Testis (tissue), 3 donors: Measurements from ENCODE around the gene TMEM179B. TPM values are rescaled to one million over a fixed set of nuclear protein-coding genes. Genes with fewer than 3 reads are reported as not detected.

Source experiments
- DNase-seq: peaks from one replicate; pipeline ENCODE4 v3.0.0-alpha.2; 2019
- H3K27ac ChIP-seq, 2 donors: fragments of 200-600 bp; sonication (generic); one replicate each; pipeline ENCODE4 v1.5.1; 2019
- H3K27me3 ChIP-seq: fragments of 200-600 bp; sonication (generic); one replicate; pipeline ENCODE4 v1.5.1; 2019
- H3K36me3 ChIP-seq: fragments of 200-600 bp; sonication (generic); one replicate; pipeline ENCODE4 v1.5.1; 2017; ENCODE audit warnings: low read depth; ENCODE audit errors: missing control alignments
- H3K4me1 ChIP-seq: fragments of 200-600 bp; sonication (generic); one replicate; pipeline ENCODE4 v1.5.1; 2019
- H3K4me3 ChIP-seq, 2 donors: fragments of 200-600 bp; sonication (generic); one replicate each; pipeline ENCODE4 v1.5.1; 2017 to 2019
- H3K9me3 ChIP-seq: fragments of 200-600 bp; sonication (generic); one replicate; pipeline ENCODE4 v1.5.1; 2017
- POLR2A ChIP-seq: fragments of 450-650 bp; IDR thresholded peaks from one replicate; pipeline ENCODE4 v1.6.1; 2017; ENCODE audit warnings: antibody characterized with exemption, mild to moderate bottlenecking, moderate library complexity
- WGBS, 2 donors: methylation state at CpG; one replicate each; pipeline ENCODE4 v1.1.5; 2018; 5-methylcytosine and 5-hydroxymethylcytosine counted together
- intact Hi-C: fragments of 100-400 bp; cut with DNase I; formaldehyde crosslinking; loops from one replicate; pipeline ENCODE4 v1.15.1; 2023; ENCODE audit warnings: low total_unique reads
- polyA plus RNA-seq: library from polyadenylated mRNA; stranded (reverse); fragments of 350-450 nt; fragmentation: Illumina TruSeq; extraction: RNeasy Lipid Tissue Mini Kit (QIAGEN cat#74804); gene quantifications from one replicate; pipeline ENCODE4 v1.2.3, GENCODE V29; 2014; ENCODE audit warnings: low read depth, low replicate concordance; ENCODE audit not compliant: insufficient read depth
- total RNA-seq, 2 donors: library from RNA; depleted of rRNA; stranded (reverse); fragments of >200 nt; gene quantifications; one replicate each; pipeline ENCODE4 v1.2.3, GENCODE V29; 2016
- TF ChIP-seq, protein P1 (sequence below), 3 experiments: fragments of 450-650 bp in 2 of 3; fragments of 200-600 bp in 1 of 3; sonication (generic) in 1 of 3; IDR thresholded peaks; one replicate each; pipeline ENCODE4 v1.5.1; 2016 to 2019; ENCODE audit warnings: antibody characterized with exemption in 3 of 3, mild to moderate bottlenecking in 2 of 3, moderate library complexity in 1 of 3

The TMEM179B gene
- total and polyA plus RNA-seq, 3 donors from 2014 or later = 87.0 to 124 (median 119) TPM

DNA sequence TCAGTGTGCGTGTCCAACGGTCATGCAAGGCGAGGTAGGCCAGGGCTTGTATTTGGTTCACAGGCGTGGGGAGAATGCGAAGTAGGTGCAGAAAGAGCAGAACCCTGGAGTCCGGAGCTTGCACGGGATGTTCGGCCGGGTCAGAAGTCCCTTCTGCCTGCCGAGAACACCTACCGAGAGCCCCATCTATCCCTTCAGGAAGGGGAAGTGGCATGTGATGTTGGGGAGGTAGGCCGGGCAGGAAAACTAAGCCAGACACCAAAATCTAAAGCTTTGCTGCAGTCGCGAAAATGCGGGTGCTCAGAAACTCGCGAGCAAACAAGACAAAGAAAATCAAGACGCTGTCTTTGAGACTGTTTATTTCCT is 16.4 kb upstream of the TMEM179B start:
- H3K9me3 ChIP-seq = no peaks in the 10 kb centered on the region
- TF ChIP-seq, protein P1, sequence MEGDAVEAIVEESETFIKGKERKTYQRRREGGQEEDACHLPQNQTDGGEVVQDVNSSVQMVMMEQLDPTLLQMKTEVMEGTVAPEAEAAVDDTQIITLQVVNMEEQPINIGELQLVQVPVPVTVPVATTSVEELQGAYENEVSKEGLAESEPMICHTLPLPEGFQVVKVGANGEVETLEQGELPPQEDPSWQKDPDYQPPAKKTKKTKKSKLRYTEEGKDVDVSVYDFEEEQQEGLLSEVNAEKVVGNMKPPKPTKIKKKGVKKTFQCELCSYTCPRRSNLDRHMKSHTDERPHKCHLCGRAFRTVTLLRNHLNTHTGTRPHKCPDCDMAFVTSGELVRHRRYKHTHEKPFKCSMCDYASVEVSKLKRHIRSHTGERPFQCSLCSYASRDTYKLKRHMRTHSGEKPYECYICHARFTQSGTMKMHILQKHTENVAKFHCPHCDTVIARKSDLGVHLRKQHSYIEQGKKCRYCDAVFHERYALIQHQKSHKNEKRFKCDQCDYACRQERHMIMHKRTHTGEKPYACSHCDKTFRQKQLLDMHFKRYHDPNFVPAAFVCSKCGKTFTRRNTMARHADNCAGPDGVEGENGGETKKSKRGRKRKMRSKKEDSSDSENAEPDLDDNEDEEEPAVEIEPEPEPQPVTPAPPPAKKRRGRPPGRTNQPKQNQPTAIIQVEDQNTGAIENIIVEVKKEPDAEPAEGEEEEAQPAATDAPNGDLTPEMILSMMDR (IDR thresholded peaks at IDR 0.05) = no peak
- TF ChIP-seq POLR2A = no peak
- peaks cover 19% of the 10 kb centered on the region for H3K4me1 ChIP-seq
- no peaks in the 10 kb centered on the region for H3K36me3 ChIP-seq
- no peak for DNase-seq
- H3K4me3 ChIP-seq = peak overlapping the region; percentile 61 to 63
- H3K27me3 ChIP-seq = no peaks in the 10 kb centered on the region
- peak overlapping the region; percentile 80 to 93 for H3K27ac ChIP-seq
- intact Hi-C loops = no loop called here
- WGBS, 2 donors = 0 to 2% methylated on average over 16 to 18 of the region's 18 CpGs

DNA sequence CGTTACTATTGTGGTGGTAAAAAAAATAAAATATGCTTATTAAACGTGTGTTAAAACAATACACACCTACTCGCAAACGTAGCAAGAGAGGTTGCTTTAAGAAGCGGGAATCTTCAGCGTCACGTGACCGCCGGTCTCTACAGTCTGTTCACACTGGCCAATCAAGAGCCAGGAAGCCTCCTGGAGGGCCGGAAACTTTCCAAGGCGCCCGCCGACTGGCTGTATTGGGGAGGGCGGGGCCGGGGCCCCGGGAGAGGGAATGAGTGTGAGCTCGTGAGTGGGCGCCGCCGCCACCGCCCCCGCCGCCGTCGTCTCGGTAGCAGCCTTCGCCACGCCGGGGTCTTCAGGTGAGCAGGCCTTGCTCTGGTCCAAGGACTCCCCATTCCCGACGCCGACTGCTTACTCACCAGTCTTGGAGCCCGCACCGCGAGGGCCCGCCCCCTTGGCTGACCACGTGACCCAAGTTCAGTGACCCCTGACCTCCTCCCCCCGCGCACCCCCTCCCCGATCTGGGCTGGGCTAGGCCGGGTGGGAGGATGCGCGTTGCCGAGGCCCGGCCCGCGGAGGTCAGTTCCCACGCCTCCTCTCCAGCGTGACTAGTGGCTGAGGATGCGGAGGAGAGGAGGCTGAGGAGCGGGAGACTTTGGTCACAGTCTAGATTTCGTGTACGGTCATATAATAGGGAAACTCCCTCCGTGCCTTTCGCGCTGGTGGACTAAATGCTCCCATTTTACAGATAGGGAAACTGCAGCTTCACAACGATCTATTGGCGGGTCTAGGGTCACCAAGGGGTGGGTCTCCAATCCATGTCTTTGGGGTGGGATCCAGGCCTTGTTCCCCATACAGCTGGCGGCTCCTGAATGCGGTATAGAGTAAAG is 15.8 kb upstream of the TMEM179B start, which contains the start of gene TAF6L:
TAF6L (plus strand) TSS at position 253 of the 878 bp plus-strand sequence. CDS start 4,388 bp downstream, outside the sequence.
- Histone ChIP-seq H3K36me3 (no peaks in the 10 kb centered on the region), H3K27ac (peak within 1 kb of the TSS; percentile 80 to 93), H3K4me1 (peaks cover 19% of the 10 kb centered on the region), H3K4me3 (peak within 1 kb of the TSS; percentile 61 to 63), H3K27me3 (no peaks in the 10 kb centered on the region), H3K9me3 (no peaks in the 10 kb centered on the region)
- TF ChIP-seq POLR2A = no peak
- TF ChIP-seq, protein P1 (IDR thresholded peaks at IDR 0.05) = no peak
- intact Hi-C loops = no loop called here
- 1 to 3% methylated on average over 20 to 51 of the region's 60 CpGs for WGBS, 2 donors
- peak; percentile 100 for DNase-seq

DNA sequence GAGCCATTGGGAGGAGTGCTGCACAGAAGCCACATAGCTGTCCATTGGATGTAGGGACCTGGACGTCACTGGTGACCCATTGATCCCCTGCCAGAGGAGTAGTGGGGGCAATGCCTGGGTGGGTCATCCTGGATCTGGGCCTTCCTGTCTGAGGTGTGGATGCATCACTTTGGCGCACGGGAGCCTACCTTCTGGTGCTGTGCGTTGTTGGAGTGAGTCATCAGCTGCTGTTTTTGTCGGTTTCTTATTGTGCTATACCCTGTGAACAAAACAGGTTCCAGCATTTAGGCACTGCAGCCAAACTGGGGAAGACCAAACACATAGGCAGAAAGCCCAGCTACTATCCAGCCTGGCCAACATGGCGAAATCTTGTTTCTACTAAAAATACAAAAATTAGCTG is 12.8 kb upstream of the TMEM179B start:
- no peaks in the 10 kb centered on the region for H3K9me3 ChIP-seq
- H3K27me3 ChIP-seq = no peaks in the 10 kb centered on the region
- H3K4me1 ChIP-seq = peaks cover 19% of the 10 kb centered on the region
- no peak overlapping the region for H3K27ac ChIP-seq
- intact Hi-C loops = no loop called here
- no peak overlapping the region for H3K4me3 ChIP-seq
- DNase-seq = no peak
- WGBS, 2 donors = 85 to 92% methylated on average over 5 to 6 of the region's 6 CpGs
- no peaks in the 10 kb centered on the region for H3K36me3 ChIP-seq
- TF ChIP-seq, protein P1 (IDR thresholded peaks at IDR 0.05) = no peak
- TF ChIP-seq POLR2A = no peak

DNA sequence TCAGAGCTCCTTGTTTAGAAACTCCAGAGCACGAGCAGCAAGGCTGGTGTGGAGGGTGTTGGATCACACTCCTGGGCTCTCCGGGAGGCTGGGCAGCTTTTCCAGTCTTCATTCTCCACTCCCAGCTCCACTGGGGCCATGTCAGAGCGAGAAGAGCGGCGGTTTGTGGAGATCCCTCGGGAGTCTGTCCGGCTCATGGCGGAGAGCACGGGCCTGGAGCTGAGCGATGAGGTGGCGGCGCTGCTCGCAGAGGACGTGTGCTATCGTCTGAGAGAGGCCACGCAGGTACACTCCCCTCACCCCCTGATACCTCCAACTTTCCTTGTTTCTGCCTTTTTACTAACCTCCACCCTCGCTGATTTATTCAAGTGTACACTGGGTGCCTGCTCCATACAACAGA is 11.6 kb upstream of the TMEM179B start:
- Histone ChIP-seq H3K9me3 (no peaks in the 10 kb centered on the region), H3K4me1 (peaks cover 9% of the 10 kb centered on the region), H3K36me3 (no peaks in the 10 kb centered on the region), H3K4me3 (no peak overlapping the region), H3K27ac (no peak overlapping the region), H3K27me3 (no peaks in the 10 kb centered on the region)
- intact Hi-C loops = no loop called here
- no peak for DNase-seq
- TF ChIP-seq, protein P1 (IDR thresholded peaks at IDR 0.05) = no peak
- 93 to 94% methylated on average over 17 of the region's 17 CpGs for WGBS, 2 donors
